ENCODE results near the gene FBL.
"Not testable (repeated sequence)": the region's sequence is repeated elsewhere in the genome, so short reads cannot be mapped to it uniquely, and the experiment has no call there.

Gene FBL

GRCh38 chr19:39845933-39846677 lies at the start of gene FBL:
TSS of gene FBL (minus strand) at chr19:39846379. CDS start at chr19:39846300, 79 bp downstream.
- DNase-seq (ENCODE audit: low read depth in 4 of 4, low spot score in 1 of 4), result peak; percentile 97 to 99 (median 98)

GRCh38 chr19:39895096-39895495 lies 48.9 kb upstream of the FBL start:
- DNase-seq (ENCODE audit: low read depth in 4 of 4, low spot score in 1 of 4), result not testable (repeated sequence)

GRCh38 chr19:39894236-39894606 lies 48.0 kb upstream of the FBL start:
- not testable (repeated sequence) for DNase-seq (ENCODE audit: low read depth in 4 of 4, low spot score in 1 of 4)

GRCh38 chr19:39893366-39894235 lies 47.4 kb upstream of the FBL start:
- DNase-seq (ENCODE audit: low read depth in 4 of 4, low spot score in 1 of 4), result not testable (repeated sequence)

GRCh38 chr19:39892506-39892902 lies 46.3 kb upstream of the FBL start:
- not testable (repeated sequence) for DNase-seq (ENCODE audit: low read depth in 4 of 4, low spot score in 1 of 4)

- not testable (repeated sequence) for DNase-seq (ENCODE audit: low read depth in 4 of 4, low spot score in 1 of 4)
Observed at GRCh38 chr19:39891660-39892505, 45.7 kb upstream of the FBL start.

GRCh38 chr19:39890755-39891551 lies 44.8 kb upstream of the FBL start:
- DNase-seq (ENCODE audit: low read depth in 4 of 4, low spot score in 1 of 4), result no peak

- DNase-seq (ENCODE audit: low read depth in 4 of 4, low spot score in 1 of 4), result not testable (repeated sequence)
Observed at GRCh38 chr19:39889872-39890754, 43.9 kb upstream of the FBL start.

- not testable (repeated sequence) for DNase-seq (ENCODE audit: low read depth in 4 of 4, low spot score in 1 of 4)
Observed at GRCh38 chr19:39887456-39887951, 41.3 kb upstream of the FBL start.

- not testable (repeated sequence) for DNase-seq (ENCODE audit: low read depth in 4 of 4, low spot score in 1 of 4)
Observed at GRCh38 chr19:39885821-39886554, 39.8 kb upstream of the FBL start.

- DNase-seq (ENCODE audit: low read depth in 4 of 4, low spot score in 1 of 4), result not testable (repeated sequence)
Observed at GRCh38 chr19:39884721-39885120, 38.5 kb upstream of the FBL start.

GRCh38 chr19:39882645-39883044 lies 36.5 kb upstream of the FBL start:
- DNase-seq (ENCODE audit: low read depth in 4 of 4, low spot score in 1 of 4), result not testable (repeated sequence)

GRCh38 chr19:39881495-39882110 lies 35.4 kb upstream of the FBL start:
- not testable (repeated sequence) for DNase-seq (ENCODE audit: low read depth in 4 of 4, low spot score in 1 of 4)

GRCh38 chr19:39880241-39880640 lies 34.1 kb upstream of the FBL start:
- not testable (repeated sequence) for DNase-seq (ENCODE audit: low read depth in 4 of 4, low spot score in 1 of 4)

- not testable (repeated sequence) for DNase-seq (ENCODE audit: low read depth in 4 of 4, low spot score in 1 of 4)
Observed at GRCh38 chr19:39879796-39880195, 33.6 kb upstream of the FBL start.

GRCh38 chr19:39878866-39879265 lies 32.7 kb upstream of the FBL start:
- DNase-seq (ENCODE audit: low read depth in 4 of 4, low spot score in 1 of 4), result not testable (repeated sequence)

GRCh38 chr19:39878398-39878797 lies 32.2 kb upstream of the FBL start:
- DNase-seq (ENCODE audit: low read depth in 4 of 4, low spot score in 1 of 4), result no peak

- DNase-seq (ENCODE audit: low read depth in 4 of 4, low spot score in 1 of 4), result not testable (repeated sequence)
Observed at GRCh38 chr19:39877982-39878381, 31.8 kb upstream of the FBL start.
